GM12874 (cell line): Measurements from ENCODE around the gene MTERF2.

Experiments used
- CTCF ChIP-seq: IDR thresholded peaks from 2 replicates; pipeline ENCODE4 v1.5.1; 2011; ENCODE audit warnings: low read depth, mild to moderate bottlenecking, control low read depth, low read length, moderate library complexity; ENCODE audit not compliant: insufficient read depth

MTERF2 gene

GRCh38 chr12:107027636-107028053 is 40.7 kb upstream of the MTERF2 start:
- TF ChIP-seq CTCF: no peak

GRCh38 chr12:107026806-107027635 is 40.1 kb upstream of the MTERF2 start:
- TF ChIP-seq CTCF: no peak

GRCh38 chr12:107025671-107026070 is 38.7 kb upstream of the MTERF2 start:
- no peak for TF ChIP-seq CTCF

- no peak for TF ChIP-seq CTCF
These were observed 32.6 kb upstream of the MTERF2 start for GRCh38 chr12:107019546-107019945.

GRCh38 chr12:107017042-107017441 is 30.1 kb upstream of the MTERF2 start:
- no peak for TF ChIP-seq CTCF

GRCh38 chr12:107014055-107014454 is 27.1 kb upstream of the MTERF2 start:
- TF ChIP-seq CTCF: no peak

- TF ChIP-seq CTCF: no peak
These were observed 25.9 kb upstream of the MTERF2 start for GRCh38 chr12:107012736-107013425.
